ENCODE measurements around the gene PDE1C.

- TF ChIP-seq CTCF (IDR thresholded peaks at IDR 0.05) (no peak), POLR2A (IDR thresholded peaks at IDR 0.05) (no peak)
Observed at GRCh38 chr7:31958226-31958625, 112.0 kb downstream of the PDE1C start.

All from stomach (tissue), 4 donors.